Hematopoietic multipotent progenitor cell treated with erythropoietin and hydrocortisone succinate and interleukin-3 and kit ligand, for 17 days (in vitro differentiated cells): ENCODE data around the gene B4GALT5.
"Not testable (repeated sequence)": the region's sequence is repeated elsewhere in the genome, so short reads cannot be mapped to it uniquely, and the experiment has no call there.

ENCODE experiments used
- DNase-seq: peaks from one replicate; pipeline ENCODE4 v3.0.0-alpha.2; 2015; ENCODE audit warnings: low spot score

Gene B4GALT5

DNA sequence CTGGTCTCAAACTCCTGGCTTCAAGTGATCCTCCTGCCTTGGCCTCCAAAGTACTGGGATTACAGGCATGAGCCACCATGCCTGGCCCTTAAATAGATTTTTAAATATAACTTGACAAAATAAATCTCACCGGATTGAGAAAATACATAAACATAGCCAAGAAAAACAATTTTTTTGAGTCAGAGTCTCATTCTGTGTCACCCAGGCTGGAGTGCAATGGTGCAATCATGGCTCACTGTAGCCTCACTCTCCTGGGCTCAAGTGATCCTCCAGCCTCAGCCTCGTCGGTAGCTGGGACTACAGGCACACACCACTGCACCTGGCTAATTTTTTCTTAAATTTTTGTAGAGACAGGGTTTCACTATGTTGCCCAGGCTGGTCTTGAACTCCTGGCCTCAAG is 85.4 kb downstream of the B4GALT5 start:
- not testable (repeated sequence) for DNase-seq

DNA sequence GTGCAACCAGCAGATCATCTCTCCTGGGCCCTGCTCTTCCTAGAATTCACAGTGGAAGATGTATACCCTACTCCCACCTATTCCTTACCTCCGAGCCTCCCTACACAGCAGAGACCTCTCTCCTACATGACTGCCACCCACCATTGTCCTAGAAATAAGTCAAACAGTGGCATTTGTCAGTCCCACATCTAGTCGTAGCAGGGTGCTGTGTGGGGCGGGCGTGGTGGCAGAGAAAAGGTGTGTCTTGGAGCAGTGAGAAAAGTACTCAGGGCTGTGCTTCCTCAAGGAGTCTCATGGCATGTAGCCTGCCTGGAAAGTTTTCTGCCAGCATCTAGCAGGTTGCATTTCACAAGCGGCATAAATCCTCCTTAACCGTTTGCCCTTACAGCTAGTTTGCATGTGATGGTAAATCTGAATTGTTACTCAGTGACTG is 86.3 kb downstream of the B4GALT5 start:
- no peak for DNase-seq

DNA sequence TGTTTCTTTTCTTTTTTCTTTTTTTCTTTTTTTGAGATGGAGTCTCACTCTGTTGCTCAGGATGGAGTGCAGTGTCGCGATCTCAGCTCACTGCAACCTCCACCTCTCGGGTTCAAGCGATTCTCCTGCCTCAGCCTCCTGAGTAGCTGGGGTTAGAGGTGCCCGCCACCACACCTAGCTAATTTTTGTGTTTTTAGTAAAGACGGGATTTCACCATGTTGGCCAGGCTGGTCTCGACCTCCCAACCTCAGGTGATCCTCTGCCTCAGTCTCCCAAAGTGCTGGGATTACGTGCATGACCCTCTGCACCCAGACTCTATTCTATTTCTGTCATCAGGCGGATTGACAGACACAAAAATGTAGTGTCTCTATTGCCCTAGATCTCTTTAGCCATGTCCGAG is 88.7 kb downstream of the B4GALT5 start:
- not testable (repeated sequence) for DNase-seq

DNA sequence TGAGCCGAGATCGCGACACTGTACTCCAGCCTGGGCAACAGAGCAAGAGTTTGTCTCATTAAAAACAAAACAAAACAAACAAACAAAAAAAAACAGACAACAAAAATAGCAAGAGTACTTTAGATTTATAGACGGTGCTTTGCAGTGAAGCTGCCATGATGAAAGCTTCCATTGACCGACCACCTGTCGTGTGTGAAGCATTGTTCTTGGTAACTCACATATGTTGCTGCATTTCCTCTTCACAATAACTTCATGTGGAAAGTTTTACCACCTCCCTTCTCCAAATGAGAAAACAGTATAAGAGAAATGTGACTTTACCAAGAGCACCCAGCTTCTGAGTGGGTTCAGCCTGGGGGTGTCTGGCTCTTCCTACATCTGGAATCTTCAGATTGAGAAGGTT is 89.4 kb downstream of the B4GALT5 start:
- no peak for DNase-seq

DNA sequence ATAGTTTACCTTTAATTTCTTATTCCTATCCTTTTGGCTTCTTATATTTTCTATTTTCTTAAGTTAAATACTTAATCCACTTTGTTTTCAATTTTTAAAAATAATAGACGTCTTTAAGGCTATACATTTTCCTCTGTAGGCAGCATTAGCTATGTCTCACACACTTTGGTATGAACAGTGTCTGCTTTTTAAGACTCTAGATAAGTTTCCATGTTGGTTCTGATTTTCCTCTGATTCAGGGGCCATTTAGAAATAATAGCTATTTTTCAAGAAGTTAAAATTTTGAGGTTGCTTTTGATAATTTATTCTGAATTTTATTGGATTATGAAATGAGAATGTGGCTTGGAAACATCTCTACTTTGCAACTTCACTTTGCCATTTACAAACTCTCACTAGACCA is 91.4 kb downstream of the B4GALT5 start:
- no peak for DNase-seq

DNA sequence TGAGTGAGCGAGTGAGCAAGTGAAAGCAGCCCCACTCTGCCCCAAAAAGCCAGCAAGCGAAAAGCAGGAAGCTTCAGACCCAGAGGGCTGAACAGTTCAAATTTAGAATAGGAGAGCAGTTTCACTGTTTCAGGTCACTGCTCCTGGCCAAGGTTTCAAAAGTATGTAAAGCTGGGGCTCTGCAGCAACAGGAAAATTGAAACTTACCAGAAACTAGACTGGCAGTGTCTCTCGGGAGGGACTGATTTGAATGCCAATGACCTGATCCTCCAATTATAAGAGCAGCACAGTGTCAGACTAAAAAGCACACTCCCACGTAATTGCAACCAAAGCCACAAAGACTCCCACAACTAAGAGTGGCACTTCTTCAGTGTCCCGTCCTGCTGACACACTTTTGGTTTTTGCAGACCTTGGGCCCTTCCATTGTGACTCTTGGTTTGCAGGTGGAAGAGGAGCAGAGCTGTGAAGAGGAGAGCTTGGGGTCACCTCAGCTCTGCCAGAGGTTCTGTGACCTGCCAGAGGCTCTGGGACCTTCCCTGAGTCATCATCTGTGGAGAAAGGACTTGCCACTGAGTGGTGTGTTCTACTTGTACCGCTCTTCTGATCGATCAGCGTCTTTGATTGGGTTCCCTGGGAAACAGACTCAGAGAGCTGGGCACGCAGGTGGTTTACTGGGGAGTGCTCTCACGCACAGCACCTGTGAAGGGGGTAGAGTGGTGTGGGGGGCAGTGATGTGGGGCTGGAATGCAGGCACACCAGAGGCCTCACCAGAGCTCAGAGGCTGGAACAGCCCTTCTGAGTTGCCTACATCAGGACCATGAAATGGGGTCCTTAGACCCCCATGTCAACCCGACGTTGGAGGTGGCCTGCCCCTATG is 93.1 kb downstream of the B4GALT5 start:
- DNase-seq: no peak

DNA sequence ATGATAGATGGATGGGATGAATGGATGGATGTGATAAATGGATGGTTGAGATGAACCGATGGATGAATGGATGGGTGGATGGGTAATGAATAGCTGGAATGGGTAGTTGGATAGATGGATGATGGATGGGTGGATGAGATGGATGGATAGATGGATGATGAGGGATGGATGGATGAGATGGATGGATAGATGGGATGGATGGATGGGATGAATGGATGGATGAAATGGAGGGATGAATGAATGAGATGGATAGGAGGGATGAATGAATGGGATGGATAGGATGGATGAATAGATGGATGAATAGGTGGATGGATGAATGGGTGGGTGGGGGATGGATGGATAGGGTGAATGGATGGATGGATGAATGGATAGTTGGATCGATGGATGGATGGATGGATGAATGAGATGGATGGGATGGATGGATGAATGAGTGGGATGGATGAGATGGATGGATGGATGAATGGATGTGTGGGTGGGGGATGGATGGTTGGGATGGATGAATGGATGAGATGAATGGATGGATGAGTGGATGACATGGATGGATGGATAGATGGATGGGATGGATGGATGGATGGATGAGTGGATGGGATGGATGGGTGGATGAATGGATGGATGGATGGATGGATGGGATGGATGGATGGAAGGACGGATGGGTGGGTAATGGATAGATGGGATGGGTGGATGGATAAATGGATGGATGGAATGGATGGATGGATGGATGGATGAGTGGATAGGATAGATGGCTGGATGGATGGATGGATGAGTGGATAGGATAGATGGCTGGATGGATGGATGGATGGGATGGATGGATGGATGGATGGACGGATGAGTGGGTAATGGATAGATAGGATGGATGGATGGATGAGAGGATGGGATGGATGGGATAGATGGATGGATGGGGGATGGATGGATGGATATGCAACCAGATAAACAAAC is 94.3 kb downstream of the B4GALT5 start:
- no peak for DNase-seq

DNA sequence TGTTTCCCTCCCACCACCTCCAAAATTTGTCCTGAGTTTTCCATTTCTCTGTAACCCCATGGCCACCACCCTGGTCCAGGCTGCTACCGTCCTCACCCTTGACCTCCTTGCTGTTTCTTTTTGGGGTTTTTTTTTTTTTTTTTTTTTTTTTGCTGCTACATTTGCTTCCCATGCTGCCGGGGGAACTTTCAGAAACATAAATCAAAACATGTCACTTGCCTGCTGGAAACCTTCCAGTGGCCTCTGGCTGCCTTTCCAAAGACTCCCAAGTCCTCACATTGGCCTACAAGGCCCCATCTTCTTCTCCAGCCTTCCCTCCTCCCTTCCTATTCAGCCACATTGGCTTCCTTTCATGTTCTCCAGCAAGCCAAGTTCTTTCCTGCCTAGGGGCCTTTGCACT is 95.4 kb downstream of the B4GALT5 start:
- DNase-seq: no peak

DNA sequence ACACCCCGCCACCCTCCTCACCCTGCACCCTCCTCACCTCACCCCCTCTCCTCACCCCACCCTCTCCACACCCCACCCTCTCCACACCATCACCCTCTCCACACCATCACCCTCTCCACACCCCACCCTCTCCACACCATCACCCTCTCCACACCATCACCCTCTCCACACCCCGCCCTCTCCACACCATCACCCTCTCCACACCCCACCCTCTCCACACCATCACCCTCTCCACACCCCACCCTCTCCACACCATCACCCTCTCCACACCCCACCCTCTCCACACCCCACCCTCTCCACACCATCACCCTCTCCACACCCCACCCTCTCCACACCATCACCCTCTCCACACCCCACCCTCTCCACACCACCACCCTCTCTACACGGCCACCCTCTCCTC is 96.3 kb downstream of the B4GALT5 start:
- not testable (repeated sequence) for DNase-seq

DNA sequence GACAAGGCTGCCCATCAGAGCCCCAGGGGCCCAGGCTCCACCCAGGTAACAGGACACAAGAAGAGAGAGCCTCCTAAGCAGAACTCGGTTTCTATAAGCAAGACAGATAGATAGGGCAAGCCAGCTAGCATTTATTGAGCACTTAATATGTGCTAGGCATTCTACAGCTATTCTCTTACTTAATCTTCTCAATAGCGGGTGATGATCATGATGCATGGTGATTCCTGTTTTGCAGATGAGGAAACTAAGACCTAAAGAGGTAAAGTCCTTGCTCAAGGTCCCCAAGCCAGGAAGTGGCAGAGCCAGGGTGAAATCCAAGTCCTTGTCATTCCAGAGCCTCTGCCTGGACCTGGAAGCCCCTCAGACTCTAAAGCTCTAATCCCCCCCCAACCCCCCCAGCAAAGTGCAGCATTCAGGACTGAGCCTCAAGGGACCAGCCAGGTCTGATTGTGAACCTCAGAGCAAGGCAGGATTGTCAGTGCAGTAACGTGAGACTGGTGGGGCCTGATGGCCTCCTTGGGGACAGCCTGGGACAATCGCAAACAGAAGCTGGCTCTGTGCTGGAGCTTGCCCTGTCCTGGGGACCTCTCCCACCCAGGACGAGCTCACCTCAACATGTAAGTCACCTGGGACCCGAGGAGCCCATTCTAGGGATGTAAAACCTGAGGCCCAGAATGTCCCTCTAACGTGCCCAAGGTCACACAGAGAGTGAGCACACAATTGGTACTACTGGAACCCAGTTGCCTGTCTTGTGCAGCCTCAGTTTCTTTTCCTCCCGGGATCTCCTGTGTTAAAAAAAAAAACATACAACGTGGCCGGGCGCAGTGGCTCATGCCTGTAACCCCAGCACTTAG is 97.3 kb downstream of the B4GALT5 start:
- DNase-seq: peak; percentile 12

DNA sequence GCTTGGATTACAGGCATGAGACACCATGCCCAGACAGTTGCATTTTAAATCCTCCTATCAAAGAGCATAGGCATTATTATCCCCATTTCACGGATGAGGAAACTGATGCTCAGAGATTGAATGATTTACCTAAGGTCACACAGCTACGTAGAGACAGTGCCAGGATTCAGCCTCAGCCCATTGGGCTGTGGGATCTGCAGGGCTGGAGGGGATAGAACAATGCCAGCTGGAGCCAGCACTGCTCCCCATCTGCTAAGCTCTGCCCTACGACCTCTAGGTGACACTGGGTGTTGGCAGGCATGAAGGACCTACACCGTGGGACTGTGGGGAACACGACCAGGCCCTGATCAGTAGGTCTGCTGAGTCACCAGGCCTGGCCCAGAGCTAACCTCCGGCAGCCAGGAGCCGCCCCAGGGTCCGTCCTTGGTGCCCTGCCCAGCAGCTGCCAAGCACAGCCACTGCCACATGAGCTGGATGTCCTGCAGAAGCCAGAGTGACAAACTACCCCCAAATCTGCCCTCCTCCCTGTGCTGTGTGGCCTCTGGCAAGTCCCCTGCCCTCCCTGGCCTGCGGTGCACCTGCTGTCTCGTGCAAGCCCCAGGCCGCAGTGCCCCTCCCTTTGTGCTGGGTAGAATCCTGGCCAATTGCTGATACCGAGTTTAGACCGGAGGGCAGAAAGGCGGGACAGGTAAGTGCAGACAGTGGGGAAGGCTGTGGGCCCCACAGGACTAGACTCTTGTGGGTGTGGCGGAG is 98.1 kb downstream of the B4GALT5 start:
- peak; percentile 80 for DNase-seq

DNA sequence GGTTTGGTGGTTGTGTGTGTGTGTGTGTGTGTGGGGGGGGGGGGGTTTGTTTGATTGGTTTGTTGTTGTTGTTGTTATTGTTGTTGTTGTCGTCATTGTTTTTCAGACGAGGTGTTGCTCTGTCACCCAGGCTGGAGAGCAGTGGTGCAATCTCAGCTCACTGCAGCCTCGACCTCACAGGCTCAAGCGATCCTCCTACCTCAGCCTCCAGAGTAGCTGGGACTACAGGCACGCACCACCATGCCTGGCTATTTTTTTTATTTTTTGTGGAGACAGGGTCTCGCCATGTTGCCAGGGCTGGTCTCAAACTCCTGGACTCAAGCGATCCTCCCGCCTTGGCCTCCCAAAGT is 98.7 kb downstream of the B4GALT5 start:
- DNase-seq: not testable (repeated sequence)

DNA sequence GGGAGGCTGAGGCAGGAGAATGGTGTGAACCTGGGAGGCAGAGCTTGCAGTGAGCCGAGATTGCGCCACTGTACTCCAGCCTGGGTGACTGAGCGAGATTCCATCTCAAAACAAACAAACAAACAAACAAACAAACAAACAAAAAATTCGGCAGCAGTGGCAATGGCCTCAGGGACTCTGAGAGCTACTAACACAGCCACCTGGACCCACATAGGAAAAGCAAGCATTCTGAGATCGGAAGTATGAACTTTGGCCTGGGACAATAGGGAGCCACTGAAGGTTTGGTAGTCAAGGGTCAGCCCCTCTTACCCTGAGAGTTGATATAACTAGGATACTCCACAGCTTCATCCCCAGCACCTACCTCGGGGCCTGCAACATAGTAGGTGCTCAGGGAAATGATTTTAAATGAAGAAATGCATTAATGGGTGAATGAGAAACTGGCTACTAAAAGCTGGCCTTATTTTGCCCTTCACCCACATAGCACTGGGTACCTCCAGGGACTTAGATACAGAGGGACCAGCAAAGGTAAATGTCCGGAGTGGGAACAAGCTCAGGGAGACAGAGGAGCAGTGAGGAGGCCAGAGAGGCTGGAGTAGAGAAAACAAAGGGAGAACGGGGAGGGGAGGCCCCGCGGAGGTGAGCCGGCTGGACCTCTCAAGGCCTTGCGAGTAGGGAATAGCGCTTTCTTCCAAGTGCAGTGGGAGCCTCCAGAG is 99.2 kb downstream of the B4GALT5 start:
- DNase-seq: no peak

DNA sequence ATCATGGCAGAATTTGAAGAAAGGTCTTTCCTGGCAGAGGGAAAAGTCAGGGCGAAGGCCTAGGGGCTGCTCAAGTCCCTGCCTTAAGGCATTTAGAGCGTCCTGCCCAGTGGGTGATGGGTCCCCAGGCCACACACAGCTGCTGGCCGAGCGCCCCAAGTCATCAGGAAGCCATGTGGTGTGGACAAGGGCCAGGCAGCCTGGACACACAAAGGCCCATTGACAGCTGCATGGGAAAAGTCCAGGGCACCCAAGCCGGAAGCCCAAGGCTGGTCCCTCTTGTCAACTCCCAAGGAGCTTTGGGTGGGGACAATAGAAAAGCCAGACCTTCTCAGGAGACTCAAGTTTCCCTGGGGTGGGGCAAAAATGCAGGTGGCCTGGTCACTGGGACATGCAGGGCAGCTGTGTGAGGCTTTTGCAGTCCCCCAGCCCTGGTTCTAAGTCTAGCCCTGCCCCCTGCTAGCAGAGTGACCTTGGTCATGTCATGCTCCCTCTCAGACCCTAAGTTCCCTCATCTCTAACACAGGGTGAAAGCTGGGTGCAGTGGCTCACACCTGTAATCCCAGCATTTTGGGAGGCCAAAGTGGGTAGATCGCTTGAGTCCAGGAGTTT is 101.4 kb downstream of the B4GALT5 start:
- DNase-seq: no peak

DNA sequence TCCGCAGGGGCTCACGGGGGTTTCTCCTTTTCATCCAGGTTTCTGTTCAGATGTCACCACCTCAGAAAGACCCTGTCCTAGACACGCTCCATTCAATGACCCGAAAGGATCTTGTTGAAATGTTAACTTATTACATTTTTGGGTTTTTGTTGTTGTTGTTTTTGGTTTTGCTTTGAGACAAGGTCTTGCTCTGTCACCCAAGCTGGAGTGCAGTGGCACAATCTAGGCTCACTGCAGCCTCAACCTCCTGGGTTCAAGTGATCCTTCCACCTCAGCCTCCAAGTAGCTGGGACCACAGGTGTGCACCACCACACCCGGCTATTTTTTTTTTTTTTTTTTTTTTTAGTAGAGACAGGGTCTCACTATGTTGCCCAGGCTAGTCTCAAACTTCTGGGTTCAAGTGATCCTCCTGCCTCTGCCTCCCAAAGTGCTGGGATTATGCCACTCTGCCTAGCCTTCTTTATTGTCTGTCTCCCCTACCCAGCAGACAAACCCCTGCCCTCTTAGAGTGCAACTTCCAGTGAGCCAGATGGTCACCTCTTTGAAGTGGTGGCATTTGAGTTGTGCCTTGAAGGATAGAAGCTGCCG is 102.0 kb downstream of the B4GALT5 start:
- DNase-seq: not testable (repeated sequence)

DNA sequence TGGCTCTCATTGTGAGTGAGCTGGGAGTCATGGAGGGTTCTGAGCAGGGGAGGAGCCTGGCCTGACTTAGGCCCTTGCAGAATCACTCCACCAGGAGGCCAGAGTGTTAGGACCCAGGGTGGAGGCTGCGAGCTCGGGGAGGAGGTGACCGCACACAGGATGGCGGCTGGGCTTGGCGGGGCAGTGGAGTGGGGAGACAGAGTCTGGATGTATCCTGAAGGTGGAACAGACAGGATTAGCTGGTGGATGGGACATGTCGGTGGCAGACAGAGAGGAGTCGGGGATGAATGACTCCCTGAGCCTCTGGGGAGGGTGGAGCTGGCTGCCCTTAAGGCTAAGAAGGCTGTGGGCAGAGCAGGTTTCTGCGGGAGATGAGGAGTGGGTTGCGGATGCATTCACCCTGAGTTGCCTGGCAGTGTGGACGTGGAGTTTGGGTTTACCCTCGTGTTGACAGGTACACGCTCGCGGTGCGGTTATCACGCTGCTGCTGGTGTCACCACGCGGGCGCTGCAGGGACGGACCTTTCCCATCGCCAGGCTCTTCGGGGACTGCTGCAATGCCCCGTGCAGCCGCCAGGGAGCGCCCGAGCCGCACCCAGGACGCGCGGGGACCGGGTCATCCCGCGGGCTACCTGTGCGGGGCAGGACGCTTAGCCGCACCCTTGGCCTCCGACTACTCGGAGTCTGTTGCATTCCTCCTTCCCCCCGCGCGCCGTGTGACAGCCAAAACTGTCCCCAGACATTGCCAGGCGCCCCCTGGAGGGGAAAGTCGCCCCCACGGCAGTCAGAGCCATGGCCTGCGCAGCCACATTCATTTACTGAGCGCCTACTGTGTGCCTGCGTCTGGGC is 102.8 kb downstream of the B4GALT5 start:
- peak; percentile 84 for DNase-seq

DNA sequence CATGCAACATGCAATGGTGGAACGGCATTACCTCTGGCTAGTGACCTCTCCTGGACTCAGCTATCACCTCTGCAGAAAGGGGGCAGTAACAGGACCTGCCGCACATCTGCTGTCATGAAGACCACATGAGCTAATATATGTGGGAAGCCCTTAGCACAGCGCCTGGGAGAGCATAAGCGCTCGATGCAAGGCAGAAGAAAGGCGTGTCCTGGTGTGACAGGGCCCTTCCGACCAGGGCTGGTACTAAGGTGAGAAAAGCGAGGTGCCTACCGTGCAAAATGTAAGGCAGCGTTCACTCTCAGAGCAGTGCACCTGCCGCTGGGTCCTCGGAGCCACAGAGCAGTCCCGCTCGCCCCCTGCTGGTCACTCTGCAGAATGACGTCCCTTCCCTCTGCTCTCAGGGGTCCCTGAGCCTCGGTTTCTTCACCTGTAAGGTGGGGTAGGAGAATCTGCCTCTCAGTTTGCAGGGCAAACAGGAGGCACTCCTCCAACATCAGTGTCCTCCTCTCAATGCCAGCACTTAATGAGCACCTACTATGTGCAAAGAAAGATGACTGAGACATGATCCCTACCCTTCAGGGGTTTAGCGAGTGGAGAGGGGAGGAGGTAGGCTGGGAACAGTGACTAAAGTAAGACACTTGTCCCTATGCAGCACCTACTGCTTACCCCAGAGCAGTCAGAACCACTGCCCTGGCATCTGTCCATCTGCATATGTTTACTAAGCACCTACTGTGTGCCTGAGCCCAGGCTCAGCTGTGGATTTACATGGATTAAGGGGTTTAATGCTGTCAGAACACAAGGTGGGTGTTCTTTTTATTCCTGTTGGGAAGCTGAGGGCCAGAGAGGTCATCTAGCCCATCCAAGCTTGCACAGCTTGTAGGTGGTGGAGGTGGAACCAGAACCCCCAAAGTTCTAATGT is 104.7 kb downstream of the B4GALT5 start:
- peak; percentile 65 for DNase-seq

DNA sequence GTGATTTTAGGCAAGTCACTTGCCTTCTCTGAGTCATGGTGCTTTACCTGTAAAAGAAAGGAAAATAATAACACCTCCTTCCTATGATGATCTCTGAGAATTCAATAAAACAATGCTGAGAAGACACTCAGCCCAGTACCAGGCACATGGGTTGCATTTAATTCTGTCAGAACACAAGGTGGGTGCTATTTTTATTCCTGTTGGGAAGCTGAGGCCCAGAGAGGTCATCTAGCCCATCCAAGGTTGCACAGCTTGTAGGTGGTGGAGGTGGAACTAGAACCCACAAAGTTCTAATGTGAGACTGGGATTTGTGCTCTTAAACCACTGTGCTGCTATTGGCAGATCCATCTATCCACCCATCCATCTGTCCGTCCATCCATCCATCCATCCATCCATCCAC is 106.1 kb downstream of the B4GALT5 start:
- no peak for DNase-seq
